Neural cell (in vitro differentiated cells): ENCODE measurements around the gene BABAM1. TPM values are rescaled to one million over a fixed set of nuclear protein-coding genes. Genes with fewer than 3 reads are reported as not detected.

Experiments
- H2AFZ ChIP-seq: fragments of 200-600, 300-800 bp; sonication (generic), shearing (Covaris generic); 2 replicates; pipeline ENCODE4 v1.6.0; 2014; ENCODE audit warnings: low read depth, mild to moderate bottlenecking, antibody characterized with exemption, low read length, moderate library complexity
- H3F3A ChIP-seq: fragments of 200-600 bp; shearing (Covaris generic); 2 replicates; pipeline ENCODE4 v1.6.1; 2016; ENCODE audit warnings: mild to moderate bottlenecking, moderate library complexity, mixed read lengths, antibody characterized with exemption, low read length; ENCODE audit not compliant: insufficient read depth, poor library complexity, severe bottlenecking
- H3K27ac ChIP-seq: fragments of 200-600, 300-800 bp; sonication (generic), shearing (Covaris generic); 2 replicates; pipeline ENCODE4 v1.5.1; 2014; ENCODE audit warnings: mild to moderate bottlenecking, low read length, moderate library complexity
- H3K27me3 ChIP-seq: fragments of 300-800, 200-600 bp; sonication (generic), shearing (Covaris generic); 2 replicates; pipeline ENCODE4 v1.6.0; 2014; ENCODE audit warnings: mild to moderate bottlenecking, low read depth, low read length, moderate library complexity; ENCODE audit not compliant: insufficient read depth
- H3K36me3 ChIP-seq: fragments of 300-800, 200-600 bp; sonication (generic), shearing (Covaris generic); 2 replicates; pipeline ENCODE4 v1.5.1; 2014; ENCODE audit warnings: mild to moderate bottlenecking, antibody characterized with exemption, low read length, moderate library complexity; ENCODE audit not compliant: insufficient read depth
- H3K4me2 ChIP-seq: fragments of 300-800, 200-600 bp; sonication (generic), shearing (Covaris generic); 2 replicates; pipeline ENCODE4 v1.6.0; 2014; ENCODE audit warnings: mild to moderate bottlenecking, low read length
- H3K4me3 ChIP-seq: fragments of 300-800, 200-600 bp; sonication (generic), shearing (Covaris generic); 2 replicates; pipeline ENCODE4 v1.5.1; 2014; ENCODE audit warnings: mild to moderate bottlenecking, low read length, moderate library complexity
- H3K79me2 ChIP-seq: fragments of 200-600 bp; shearing (Covaris generic); replicated peaks from 2 replicates; pipeline ENCODE4 v1.6.0; 2014; ENCODE audit warnings: mild to moderate bottlenecking, low read length, moderate library complexity; ENCODE audit not compliant: insufficient read depth
- H3K9ac ChIP-seq: fragments of 300-800, 200-600 bp; sonication (generic), shearing (Covaris generic); 2 replicates; pipeline ENCODE4 v1.6.1; 2016; ENCODE audit warnings: mild to moderate bottlenecking, low read length, mixed read lengths
- H3K9me2 ChIP-seq: fragments of 200-600 bp; shearing (Covaris generic); 2 replicates; pipeline ENCODE4 v1.6.1; 2016; ENCODE audit warnings: mild to moderate bottlenecking, low read length, mixed read lengths; ENCODE audit not compliant: insufficient read depth
- H3K9me3 ChIP-seq: fragments of 200-600, 300-800 bp; sonication (generic), shearing (Covaris generic); 2 replicates; pipeline ENCODE4 v1.6.1; 2016; ENCODE audit warnings: mild to moderate bottlenecking, mixed run types, low read length, moderate library complexity, mixed read lengths
- H4K20me1 ChIP-seq: fragments of 200-600 bp; shearing (Covaris generic); 2 replicates; pipeline ENCODE4 v1.6.1; 2016; ENCODE audit warnings: mild to moderate bottlenecking, mixed run types; ENCODE audit not compliant: insufficient read depth
- EP300 ChIP-seq: fragments of 450-650 bp; conservative IDR thresholded peaks from 2 replicates; pipeline ENCODE4 v1.6.1; 2014; ENCODE audit warnings: antibody characterized with exemption, mild to moderate bottlenecking, moderate library complexity; ENCODE audit not compliant: poor library complexity, severe bottlenecking
- EZH2 ChIP-seq: fragments of 200-600, 300-800 bp; shearing (Covaris generic), sonication (generic); IDR thresholded peaks from 2 replicates; pipeline ENCODE4 v1.6.1; 2014; ENCODE audit warnings: antibody characterized with exemption, low read length, borderline replicate concordance, mild to moderate bottlenecking; ENCODE audit not compliant: insufficient read depth, poor library complexity, severe bottlenecking
- MXI1 ChIP-seq: fragments of 450-650 bp; conservative IDR thresholded peaks from 2 replicates; pipeline ENCODE4 v1.6.1; 2014; ENCODE audit warnings: antibody characterized with exemption, mild to moderate bottlenecking; ENCODE audit not compliant: poor library complexity, severe bottlenecking
- POLR2AphosphoS5 ChIP-seq: IDR thresholded peaks from 2 replicates; pipeline ENCODE4 v1.6.1; 2012
- RAD21 ChIP-seq: fragments of 450-650 bp; conservative IDR thresholded peaks from 2 replicates; pipeline ENCODE4 v1.6.1; 2014; ENCODE audit warnings: antibody characterized with exemption, mild to moderate bottlenecking, moderate library complexity
- SMC3 ChIP-seq: fragments of 450-650 bp; conservative IDR thresholded peaks from 2 replicates; pipeline ENCODE4 v1.6.1; 2014; ENCODE audit warnings: antibody characterized with exemption, mild to moderate bottlenecking, moderate library complexity; ENCODE audit not compliant: poor library complexity
- TAF1 ChIP-seq: IDR thresholded peaks from 2 replicates; pipeline ENCODE4 v1.6.1; 2012; ENCODE audit warnings: low read depth
- polyA plus RNA-seq: library from polyadenylated mRNA; depleted of rRNA; stranded (reverse); fragments of >200 nt; gene quantifications from 2 replicates; pipeline ENCODE4 v1.2.3, GENCODE V29; 2014
- TF ChIP-seq, protein P1 (sequence below): IDR thresholded peaks from 2 replicates; pipeline ENCODE4 v1.6.1; 2012; ENCODE audit warnings: borderline replicate concordance
- TF ChIP-seq, protein P2 (sequence below): fragments of 450-650 bp; IDR thresholded peaks from 2 replicates; pipeline ENCODE4 v1.5.1; 2014; ENCODE audit warnings: antibody characterized with exemption, mild to moderate bottlenecking, moderate library complexity; ENCODE audit not compliant: poor library complexity, severe bottlenecking

The BABAM1 gene
- polyA plus RNA-seq, 1 donor from 2014 or later: 123 TPM

DNA sequence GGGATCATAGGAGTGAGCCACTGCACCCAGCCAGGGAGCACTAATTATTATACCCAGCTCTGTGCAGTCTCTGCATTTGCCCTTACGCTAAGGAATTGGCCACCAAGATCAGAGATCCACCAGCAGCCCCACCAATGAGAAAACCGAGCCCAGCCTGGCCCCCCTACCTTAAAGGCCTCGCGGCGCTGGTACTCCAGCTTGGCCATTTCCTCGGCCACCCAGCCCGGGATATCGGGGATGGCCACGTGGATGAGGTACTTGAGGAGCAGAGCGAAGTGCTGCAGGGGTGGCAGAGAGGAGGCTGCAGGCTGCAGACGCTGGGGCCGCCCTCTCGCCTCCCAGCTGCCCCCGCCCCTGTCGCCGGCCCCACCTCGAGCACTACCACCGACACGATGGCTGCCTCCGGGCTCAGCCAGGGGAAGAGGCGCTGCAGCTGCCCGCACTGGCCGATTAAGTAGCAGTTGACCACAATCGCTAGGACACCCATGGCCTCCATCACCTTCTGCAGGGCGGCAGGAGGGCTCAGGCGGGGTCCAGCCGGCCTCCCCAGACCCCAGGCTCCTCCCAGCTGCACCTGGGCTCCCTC, 59.9 kb downstream of the BABAM1 start:
- H3K79me2 ChIP-seq: no peaks in the 10 kb centered on the region
- H3F3A ChIP-seq: no peaks in the 10 kb centered on the region
- no peaks in the 10 kb centered on the region for H3K9me2 ChIP-seq
- TF ChIP-seq POLR2AphosphoS5: no peak
- TF ChIP-seq RAD21: no peak
- TF ChIP-seq, protein P1, sequence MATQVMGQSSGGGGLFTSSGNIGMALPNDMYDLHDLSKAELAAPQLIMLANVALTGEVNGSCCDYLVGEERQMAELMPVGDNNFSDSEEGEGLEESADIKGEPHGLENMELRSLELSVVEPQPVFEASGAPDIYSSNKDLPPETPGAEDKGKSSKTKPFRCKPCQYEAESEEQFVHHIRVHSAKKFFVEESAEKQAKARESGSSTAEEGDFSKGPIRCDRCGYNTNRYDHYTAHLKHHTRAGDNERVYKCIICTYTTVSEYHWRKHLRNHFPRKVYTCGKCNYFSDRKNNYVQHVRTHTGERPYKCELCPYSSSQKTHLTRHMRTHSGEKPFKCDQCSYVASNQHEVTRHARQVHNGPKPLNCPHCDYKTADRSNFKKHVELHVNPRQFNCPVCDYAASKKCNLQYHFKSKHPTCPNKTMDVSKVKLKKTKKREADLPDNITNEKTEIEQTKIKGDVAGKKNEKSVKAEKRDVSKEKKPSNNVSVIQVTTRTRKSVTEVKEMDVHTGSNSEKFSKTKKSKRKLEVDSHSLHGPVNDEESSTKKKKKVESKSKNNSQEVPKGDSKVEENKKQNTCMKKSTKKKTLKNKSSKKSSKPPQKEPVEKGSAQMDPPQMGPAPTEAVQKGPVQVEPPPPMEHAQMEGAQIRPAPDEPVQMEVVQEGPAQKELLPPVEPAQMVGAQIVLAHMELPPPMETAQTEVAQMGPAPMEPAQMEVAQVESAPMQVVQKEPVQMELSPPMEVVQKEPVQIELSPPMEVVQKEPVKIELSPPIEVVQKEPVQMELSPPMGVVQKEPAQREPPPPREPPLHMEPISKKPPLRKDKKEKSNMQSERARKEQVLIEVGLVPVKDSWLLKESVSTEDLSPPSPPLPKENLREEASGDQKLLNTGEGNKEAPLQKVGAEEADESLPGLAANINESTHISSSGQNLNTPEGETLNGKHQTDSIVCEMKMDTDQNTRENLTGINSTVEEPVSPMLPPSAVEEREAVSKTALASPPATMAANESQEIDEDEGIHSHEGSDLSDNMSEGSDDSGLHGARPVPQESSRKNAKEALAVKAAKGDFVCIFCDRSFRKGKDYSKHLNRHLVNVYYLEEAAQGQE: no peak
- TF ChIP-seq MXI1: no peak
- no peak overlapping the region for H2AFZ ChIP-seq
- no peaks in the 10 kb centered on the region for H4K20me1 ChIP-seq
- no peak overlapping the region for H3K9ac ChIP-seq
- H3K4me2 ChIP-seq: no peak overlapping the region
- H3K27me3 ChIP-seq: no peaks in the 10 kb centered on the region
- H3K27ac ChIP-seq: no peak overlapping the region
- no peaks in the 10 kb centered on the region for H3K36me3 ChIP-seq
- H3K9me3 ChIP-seq: no peaks in the 10 kb centered on the region
- H3K4me3 ChIP-seq: no peak overlapping the region

DNA sequence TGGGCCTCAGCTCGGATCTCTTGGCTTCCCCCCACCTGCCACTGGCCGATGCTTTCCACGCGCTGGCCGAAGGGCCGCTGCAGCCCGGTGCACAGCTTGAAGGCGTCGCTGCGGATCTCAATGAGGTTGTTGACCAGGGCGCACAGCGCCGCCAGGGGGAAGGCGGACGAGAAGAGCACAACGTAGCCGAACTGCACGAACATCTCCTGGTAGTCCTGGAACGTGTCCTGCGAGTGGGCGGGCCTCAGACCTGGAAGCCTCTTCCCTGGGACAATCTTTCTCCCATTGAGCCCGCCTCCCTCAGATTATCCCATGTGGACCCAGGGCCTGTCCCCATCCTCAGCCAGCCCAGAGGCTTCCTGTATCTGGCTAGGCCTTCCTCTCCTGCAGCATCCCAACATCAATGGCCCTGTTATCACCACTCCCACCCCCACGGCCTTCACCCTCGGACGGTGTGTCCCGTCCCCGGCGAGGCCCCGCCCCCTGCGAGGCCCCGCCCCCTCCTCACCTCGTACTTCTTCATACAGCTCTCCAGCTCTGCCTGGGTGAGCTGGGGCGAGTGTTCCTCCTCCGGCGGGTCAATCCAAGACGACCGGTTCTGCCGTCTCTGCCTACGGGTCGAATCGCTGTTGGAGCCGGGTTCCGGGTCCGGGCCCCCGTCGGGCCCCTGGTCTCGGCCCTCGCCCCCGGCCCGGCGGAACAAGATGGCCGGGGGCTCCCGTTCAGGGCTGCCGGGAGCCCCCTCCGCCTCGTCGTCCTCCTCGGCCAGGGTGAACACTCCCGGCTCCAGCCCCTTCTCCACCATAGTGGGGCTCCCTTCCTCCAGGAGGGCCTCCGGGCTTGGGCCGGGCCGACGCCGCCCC, 60.6 kb downstream of the BABAM1 start:
- Histone ChIP-seq H3K4me2 (no peak overlapping the region), H3K9ac (no peak overlapping the region), H2AFZ (no peak overlapping the region), H3K9me3 (no peaks in the 10 kb centered on the region), H3K9me2 (no peaks in the 10 kb centered on the region), H3K4me3 (no peak overlapping the region), H4K20me1 (no peaks in the 10 kb centered on the region), H3K79me2 (no peaks in the 10 kb centered on the region), H3K27ac (no peak overlapping the region), H3F3A (no peaks in the 10 kb centered on the region), H3K36me3 (no peaks in the 10 kb centered on the region), H3K27me3 (no peaks in the 10 kb centered on the region)
- TF ChIP-seq, protein P1: no peak
- no peak for TF ChIP-seq POLR2AphosphoS5
- TF ChIP-seq TAF1: no peak
- TF ChIP-seq SMC3: no peak
- TF ChIP-seq MXI1: no peak
- no peak for TF ChIP-seq RAD21
- TF ChIP-seq EZH2: no peak
- TF ChIP-seq EP300: no peak
- TF ChIP-seq, protein P2, sequence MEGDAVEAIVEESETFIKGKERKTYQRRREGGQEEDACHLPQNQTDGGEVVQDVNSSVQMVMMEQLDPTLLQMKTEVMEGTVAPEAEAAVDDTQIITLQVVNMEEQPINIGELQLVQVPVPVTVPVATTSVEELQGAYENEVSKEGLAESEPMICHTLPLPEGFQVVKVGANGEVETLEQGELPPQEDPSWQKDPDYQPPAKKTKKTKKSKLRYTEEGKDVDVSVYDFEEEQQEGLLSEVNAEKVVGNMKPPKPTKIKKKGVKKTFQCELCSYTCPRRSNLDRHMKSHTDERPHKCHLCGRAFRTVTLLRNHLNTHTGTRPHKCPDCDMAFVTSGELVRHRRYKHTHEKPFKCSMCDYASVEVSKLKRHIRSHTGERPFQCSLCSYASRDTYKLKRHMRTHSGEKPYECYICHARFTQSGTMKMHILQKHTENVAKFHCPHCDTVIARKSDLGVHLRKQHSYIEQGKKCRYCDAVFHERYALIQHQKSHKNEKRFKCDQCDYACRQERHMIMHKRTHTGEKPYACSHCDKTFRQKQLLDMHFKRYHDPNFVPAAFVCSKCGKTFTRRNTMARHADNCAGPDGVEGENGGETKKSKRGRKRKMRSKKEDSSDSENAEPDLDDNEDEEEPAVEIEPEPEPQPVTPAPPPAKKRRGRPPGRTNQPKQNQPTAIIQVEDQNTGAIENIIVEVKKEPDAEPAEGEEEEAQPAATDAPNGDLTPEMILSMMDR: no peak
